ENCODE data around the gene MAP10. TPM values are rescaled to one million over a fixed set of nuclear protein-coding genes. Genes with fewer than 3 reads are reported as not detected.

The MAP10 gene
- total RNA-seq, 1 donor from 2014 or later: 3.3 TPM

DNA sequence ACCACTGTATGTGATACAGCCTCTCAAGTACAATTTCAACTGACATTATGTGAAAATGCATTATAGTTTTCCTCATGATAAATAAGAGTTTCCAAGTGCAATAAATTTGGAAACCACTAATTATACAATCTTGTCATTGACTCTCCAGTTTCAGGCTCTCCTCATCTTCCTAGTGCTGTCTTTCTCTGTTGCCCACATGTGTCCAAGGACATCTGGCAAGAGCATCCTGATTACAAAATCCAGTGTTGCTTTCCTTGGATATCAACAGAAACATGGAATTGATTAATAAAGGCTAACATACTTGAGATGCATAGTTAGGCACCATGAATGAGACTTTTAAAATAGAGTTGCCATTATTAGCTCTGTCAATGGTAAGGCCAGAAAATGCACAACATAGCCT is 15.6 kb upstream of the MAP10 start:
- ATAC-seq: no peak
- DNase-seq (ENCODE audit: missing footprints): no peak
- intact Hi-C loops (cut with DNase I): no loop called here

DNA sequence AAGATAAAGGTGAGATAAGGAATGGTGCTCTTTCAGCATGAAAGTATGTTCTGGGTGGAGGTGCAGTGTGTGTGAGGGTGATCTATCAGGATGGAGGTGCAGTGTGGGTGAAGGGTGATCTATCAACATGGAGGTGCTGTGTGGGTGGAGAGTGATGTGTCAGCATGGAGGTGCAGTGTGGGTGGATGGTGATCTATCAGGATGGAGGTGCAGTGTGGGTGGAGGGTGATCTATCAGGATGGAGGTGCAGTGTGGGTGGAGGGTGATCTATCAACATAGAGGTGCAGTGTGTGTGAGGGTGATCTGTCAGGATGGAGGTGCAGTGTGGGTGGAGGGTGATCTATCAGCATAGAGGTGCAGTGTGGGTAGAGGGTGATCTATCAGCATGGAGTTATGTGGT is 12.3 kb upstream of the MAP10 start:
- ATAC-seq: no peak
- DNase-seq (ENCODE audit: missing footprints): no peak
- intact Hi-C loops (cut with DNase I): no loop called here

DNA sequence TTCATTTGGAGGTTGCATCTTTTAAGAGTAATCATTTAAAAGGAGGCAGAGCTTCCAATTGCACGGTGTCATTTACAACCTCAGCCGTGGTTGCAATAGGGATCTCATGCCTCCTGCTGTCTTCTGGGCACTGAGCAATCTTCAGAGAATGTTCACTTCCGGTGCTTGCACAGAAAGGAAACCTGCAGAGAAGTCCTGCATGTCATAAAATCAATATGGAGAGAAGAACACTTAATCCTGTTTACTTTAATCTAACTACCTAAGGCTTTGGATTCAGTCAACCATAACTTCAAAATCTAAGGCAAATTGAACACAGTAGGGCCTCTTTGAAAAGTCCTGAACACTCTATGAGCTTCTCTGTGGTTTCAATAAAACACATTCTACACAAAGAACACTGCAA is 11.3 kb upstream of the MAP10 start:
- DNase-seq (ENCODE audit: missing footprints) (no peak), ATAC-seq (no peak)
- intact Hi-C loops (cut with DNase I): no loop called here

DNA sequence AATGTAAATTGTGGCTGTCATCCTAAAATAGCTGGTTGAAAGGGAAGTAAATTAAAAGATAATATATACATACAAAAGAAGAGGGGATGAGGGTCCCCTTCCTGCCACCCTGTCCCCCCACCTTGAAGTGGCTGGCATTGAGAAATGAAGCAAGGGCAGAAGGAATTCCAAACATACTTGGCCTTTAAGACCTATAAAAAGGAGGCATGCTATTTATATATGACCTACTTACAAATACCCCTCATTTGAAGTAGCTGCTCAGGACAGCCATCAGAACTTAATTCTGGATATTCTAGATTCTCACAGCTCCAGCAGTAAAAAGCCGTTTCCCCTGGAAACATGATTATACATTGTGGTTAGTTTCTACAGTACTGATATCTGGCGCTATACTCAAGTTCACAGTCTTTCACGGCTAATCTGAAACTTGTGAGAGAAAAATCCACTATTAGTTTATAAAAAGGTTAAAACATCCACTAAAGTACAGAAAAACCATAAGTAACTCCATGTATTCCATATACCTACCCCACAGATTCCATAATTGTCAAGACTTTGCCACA is 9.6 kb upstream of the MAP10 start:
- ATAC-seq: no peak
- intact Hi-C loops (cut with DNase I): no loop called here
- DNase-seq (ENCODE audit: missing footprints): no peak

DNA sequence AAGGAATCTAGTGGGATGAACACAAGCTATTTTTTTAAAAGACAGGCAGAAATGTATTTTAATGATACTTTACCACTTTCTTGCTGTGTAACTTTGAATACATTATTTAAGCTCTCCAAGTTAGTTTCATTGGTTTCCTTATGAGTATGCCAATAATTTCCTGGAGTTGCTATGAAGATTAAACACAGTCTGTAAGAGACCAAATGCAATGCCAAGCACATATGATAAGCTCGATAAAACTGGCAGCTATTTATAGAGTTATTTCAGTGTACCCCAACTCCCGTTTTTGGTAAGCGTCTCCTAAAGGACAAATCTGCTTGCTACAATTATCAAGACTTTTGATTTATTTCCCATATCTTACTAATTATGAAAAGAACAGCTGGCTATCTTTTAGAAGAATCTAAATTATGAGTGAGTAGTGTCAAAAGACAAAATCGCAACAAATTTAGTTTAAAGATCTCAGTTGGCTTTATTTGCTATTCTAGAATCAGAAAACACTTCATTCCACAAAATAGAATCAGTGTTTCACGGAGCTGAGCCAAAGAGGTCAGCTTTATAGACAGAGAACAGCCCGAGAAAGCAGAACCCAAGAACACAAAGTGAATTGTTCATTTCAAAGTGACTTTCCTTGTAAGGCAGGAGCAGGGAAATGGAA is 7.2 kb upstream of the MAP10 start:
- ATAC-seq: no peak
- no peak for DNase-seq (ENCODE audit: missing footprints)
- intact Hi-C loops (cut with DNase I): no loop called here

DNA sequence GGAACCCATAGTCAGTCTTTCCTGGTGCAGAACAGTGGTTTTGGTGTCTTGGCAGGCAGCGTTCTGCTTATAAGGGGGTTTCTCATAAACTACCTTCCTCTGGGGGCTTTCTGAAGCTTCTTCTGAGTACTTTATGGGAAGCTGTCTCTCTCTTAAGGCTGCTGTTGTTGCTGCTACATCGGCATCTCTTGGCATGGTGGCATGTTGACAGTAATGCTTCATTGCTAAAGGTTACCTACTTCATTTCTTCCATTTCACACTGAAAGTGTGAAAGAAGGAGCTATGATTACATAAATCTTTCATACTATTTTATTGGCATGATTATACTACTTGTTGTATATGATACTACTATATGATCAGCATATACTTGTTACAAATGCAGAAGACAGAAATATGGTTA is 6.3 kb upstream of the MAP10 start:
- intact Hi-C loops (cut with DNase I): no loop called here
- ATAC-seq (no peak), DNase-seq (ENCODE audit: missing footprints) (no peak)

DNA sequence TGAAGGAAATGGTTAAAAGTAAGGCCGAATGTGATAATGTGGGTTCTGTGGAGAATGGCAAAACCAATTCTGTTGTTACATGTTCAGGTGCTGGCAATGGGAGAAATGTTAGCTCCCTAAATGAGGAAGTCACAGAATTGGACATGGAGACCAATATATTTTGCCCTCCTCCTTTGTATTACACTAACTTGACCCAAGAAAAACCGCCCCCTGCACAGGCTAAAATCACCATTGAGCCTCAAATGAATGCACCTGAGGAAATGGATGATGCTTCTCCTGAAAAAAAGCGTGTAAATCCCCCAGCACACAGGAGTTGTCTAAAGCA is 932 bp downstream of the MAP10 start:
- DNase-seq (ENCODE audit: missing footprints): no peak
- intact Hi-C loops (cut with DNase I): loop anchor here (5.0 kb wide), 1 partner anchor 174 kb away; the partner anchor contains the start of gene SIPA1L2
- peak; percentile 2 for ATAC-seq

DNA sequence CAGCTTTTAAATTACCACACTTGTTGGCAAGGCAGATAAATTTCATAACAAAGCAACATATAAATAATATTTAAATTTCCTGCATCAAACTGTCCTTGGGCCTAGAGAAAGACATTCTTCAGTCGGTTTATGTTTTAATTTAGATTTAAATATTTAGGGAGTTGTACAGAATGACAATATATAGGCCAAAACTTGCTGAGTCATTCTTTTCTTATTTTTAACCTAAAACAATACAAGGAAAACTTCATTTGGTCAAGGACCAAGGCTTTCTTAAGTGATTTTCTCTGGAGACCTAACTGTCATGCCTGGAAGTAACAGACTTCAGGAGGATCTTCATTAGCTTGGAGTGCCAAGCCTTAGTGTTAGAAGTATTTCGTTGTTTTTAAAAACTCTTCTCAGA is 5.6 kb downstream of the MAP10 start:
- intact Hi-C loops (cut with DNase I): no loop called here
- DNase-seq (ENCODE audit: missing footprints) (no peak), ATAC-seq (no peak)

DNA sequence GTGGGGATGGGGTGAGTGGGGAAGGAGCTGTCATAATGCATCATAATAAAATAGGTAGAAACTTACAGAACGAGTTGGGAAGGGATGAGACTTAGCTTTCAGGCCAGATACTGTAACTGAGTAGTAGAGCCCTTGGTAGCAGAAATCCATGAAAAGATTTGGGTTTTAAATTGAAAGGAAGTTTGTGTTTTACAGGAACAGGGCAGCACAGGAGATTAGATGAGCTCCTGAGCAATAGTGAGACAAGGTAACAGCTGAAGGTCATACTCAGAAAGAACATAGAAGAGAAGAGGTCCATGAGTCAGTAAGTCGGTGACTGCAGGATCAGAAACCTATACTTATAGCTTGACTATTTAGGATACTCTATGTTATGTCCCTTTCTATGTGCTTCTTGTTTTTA is 7.3 kb downstream of the MAP10 start:
- intact Hi-C loops (cut with DNase I): no loop called here
- DNase-seq (ENCODE audit: missing footprints) (no peak), ATAC-seq (no peak)

DNA sequence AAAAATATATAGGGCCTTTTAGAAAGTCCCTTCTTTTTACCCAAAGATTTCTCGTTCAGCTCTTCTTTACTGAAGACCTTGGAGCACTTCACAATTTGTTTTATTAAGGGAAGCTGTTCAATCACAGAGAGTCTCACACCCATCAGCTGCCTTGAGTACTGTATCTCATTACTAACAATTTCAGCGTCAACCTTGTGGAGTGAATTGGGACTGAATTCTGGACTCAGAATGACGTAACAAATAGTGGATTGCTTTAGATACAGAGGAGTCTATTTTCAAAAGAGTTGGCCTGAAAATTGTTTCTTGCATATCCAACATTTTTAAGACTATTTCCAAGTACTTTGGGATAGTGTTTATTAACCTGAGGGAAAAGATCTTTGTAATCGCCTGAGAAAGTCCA is 7.9 kb downstream of the MAP10 start:
- DNase-seq (ENCODE audit: missing footprints) (no peak), ATAC-seq (peak; percentile 54)
- intact Hi-C loops (cut with DNase I): no loop called here

DNA sequence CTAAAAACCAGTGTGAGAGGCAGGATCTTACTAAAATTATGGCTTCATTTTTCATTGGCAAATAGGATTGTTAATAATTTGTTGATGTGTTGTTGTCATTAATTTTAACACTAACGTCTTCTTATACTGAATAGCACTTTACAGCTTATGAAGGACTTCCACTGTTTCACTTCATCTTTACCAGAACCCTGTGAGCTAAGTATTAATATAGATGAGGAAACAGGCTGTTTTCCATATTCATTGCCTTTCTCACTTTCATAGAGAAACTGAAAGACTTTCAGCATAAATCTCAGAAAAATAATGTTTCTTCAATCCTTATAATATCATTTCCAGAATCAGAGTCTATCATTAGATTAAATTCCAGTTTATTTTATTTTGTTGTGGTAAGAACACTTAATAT is 8.5 kb downstream of the MAP10 start:
- intact Hi-C loops (cut with DNase I): no loop called here
- DNase-seq (ENCODE audit: missing footprints) (no peak), ATAC-seq (no peak)

DNA sequence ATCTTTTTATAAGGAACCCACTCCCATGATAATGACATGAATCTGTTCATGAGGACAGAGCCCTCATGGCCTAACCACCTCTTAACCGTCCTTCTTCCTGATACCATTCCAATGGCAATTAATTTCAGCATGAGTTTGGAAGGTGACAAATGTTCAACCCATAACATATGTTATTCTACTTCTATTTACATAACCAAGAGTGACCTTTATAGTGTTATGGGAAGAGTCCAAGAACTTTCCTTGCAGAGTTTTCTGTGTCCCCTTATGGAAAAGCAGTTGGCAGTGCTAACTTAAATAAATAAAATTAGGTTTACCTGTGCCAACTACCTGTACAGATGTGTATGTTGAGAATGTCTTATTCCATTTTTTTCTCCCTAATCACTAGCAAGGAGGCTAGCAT is 11.1 kb downstream of the MAP10 start:
- DNase-seq (ENCODE audit: missing footprints) (no peak), ATAC-seq (no peak)
- intact Hi-C loops (cut with DNase I): no loop called here

DNA sequence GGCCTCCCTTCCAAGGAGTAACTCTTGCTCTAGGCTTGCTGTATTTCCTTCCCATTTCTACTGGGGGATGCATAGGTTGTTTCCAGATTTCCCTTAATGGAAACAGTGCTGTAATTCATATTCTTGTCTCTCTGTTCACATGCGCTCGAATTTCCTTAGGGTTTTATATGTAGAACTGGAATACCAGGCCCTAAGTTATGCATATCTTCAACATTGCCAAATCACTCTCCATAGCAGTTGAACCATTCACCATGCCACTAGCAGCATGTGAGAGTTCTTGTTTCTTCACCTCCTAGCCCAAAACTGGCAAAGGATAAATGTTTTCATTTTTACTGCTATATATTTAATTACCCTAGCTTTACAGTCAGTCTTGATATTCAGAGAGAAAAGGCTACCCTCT is 12.8 kb downstream of the MAP10 start:
- ATAC-seq: no peak

DNA sequence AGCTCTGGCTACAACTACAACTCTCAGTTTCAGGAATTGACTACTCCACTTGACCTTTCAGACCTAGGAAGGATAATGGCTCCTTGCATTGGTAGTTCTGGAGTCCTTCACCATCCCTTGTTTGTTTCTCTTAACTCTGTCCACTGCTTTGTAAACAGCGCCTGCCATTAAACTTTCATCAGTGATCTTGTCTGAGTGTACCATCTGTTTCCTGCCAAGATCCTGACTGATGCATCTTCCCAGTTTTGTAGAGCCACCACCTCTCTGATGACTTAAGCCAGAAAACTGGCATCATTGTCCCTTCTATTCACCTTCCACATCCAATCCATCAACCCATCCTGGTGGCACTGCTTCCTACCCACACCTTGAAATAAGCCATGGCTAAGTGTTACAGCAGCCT is 15.2 kb downstream of the MAP10 start:
- DNase-seq (ENCODE audit: missing footprints): no peak
- intact Hi-C loops (cut with DNase I): no loop called here
- no peak for ATAC-seq

More for the DNA sequence above, 12.8 kb downstream of the MAP10 start:
- intact Hi-C loops (cut with DNase I): no loop called here
- DNase-seq (ENCODE audit: missing footprints): no peak

DNA sequence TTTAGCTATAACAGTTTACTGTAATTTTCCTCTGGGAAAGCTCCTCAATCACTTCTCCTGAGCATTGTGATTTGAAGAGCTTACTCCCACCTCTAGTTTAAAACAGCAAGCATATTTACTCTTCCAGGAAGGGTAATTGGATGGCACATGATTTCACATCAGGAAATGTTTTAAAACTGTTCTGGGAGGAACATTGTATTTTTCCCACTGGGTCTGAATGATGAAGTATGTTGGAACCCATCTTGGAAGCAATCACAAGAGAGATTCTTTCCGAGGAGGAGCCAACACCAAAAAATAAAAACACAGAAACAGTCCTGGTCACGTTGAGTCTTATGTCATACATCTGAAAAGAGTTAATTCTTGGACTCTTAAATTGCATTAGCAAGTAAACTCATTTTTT is 17.3 kb downstream of the MAP10 start:
- ATAC-seq: peak; percentile 56
- no peak for DNase-seq (ENCODE audit: missing footprints)
- intact Hi-C loops (cut with DNase I): no loop called here

DNA sequence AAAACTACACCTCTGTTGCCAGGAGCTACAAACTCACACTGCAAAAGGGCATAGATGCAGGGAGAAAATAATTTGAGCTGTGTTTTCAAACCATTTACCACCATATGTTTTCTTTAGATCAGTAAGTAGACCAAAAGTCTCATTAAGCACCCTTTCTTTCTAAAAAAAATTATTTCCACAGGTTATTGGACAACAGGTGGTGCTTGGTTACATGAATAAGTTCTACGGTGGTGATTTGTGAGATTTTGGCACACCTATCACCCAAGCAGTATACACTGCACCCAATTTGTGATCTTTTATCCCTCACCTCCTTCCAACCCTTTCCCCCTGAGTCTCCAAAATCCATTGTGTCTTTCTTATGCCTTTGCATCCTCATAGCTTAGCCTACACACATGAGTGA is 21.1 kb downstream of the MAP10 start:
- DNase-seq (ENCODE audit: missing footprints) (no peak), ATAC-seq (no peak)
- intact Hi-C loops (cut with DNase I): no loop called here

DNA sequence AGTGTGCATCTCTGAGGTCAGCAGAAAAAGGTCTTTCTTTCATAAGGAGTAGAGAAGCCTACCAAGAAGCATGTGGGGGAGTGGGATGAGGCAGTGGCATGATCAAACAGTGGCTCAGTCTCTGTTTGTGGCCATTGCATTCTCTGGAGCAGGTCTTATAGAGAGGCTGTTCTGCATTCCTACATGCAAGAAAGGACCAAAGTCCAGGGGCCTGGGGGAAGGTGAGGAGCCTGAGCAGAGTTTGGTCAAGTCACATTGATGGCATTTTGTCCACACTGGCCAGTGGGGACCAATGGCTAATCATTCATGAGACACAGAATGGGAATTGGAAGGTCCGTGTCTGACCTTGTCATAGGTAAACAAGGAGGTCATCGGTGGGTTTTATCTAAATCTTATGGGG is 25.4 kb downstream of the MAP10 start:
- intact Hi-C loops (cut with DNase I): no loop called here
- DNase-seq (ENCODE audit: missing footprints) (no peak), ATAC-seq (no peak)

DNA sequence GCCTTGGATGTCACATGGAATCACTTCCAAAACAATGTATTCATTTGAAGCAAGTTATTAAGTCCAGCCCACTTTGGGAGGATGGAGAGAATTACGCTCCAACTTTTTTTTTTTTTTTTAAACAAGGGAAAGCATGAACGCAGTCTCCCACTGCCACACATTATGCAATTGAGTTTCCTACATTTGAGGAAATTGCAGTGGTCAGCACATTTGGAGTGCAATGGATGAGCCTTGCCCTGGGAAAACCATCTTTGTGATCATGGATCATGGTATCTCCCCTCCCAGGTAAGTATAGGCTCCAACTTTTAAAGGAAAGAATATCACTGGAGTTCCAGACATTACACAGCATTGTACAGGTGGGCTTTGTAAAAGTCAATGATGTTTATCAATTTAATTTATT is 26.7 kb downstream of the MAP10 start:
- intact Hi-C loops (cut with DNase I): no loop called here
- no peak for ATAC-seq
- DNase-seq (ENCODE audit: missing footprints): no peak

DNA sequence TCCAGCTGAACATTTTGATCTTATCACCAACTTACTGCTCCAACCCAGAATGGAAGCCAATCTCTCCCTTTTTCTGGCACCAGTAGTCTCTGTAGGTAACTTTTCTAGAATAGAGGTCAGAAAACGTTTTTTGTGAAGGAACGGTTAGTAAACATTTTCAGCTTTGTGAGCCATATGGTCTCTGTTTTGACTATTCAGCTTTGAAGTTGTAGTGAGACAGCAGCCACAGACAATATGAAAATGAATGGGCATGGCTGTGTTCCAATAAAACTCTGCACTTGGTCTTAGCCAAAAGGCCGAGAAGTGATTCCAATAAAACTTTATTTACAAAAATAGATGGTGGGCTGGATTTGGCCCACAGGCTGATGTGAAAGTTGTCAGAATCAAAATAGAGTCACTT is 28.9 kb downstream of the MAP10 start:
- no peak for ATAC-seq
- no peak for DNase-seq (ENCODE audit: missing footprints)
- intact Hi-C loops (cut with DNase I): no loop called here

DNA sequence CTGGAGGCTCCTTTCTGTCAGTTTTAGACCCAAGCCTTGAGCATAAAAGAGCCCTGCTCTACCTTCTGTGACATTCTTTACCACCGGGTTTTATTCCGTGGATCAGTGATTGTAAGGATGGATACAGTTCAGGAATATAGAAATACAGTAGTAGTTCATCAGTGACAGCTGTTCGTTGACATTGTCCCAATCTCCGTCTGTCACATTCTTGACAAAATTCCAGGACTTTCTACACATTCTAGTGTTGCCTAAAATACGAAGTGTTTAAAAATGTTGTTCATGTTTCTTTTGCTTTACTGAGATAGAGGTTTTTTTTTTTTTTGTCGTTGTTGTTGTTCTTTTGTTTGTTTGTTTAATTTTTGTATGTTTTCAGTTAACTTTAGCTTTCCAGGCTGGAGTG is 29.9 kb downstream of the MAP10 start:
- intact Hi-C loops (cut with DNase I): no loop called here

DNA sequence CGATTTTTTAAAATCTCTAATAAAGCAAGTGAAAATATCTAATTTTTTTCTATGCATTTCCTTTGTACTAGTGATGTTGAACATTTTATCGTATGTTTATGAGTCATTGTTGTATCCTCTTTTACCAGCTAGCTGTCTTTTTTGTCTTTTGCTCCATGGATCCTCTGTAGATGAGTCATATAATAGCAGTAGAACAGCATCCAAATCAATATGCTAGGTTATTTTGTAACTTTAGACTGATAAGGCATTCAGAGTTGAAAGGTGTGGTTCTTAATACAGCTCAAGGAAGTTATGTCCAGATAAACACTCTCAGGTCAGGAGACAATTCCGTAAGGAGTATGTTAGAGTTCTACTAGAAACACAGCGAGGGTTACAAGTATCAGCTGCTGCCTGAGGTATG is 31.9 kb downstream of the MAP10 start:
- ATAC-seq: no peak
- intact Hi-C loops (cut with DNase I): no loop called here
- DNase-seq (ENCODE audit: missing footprints): no peak

More for the DNA sequence above, 29.9 kb downstream of the MAP10 start:
- ATAC-seq (no peak), DNase-seq (ENCODE audit: missing footprints) (no peak)

All from Right ventricle myocardium inferior (tissue), 1 donor.